HepG2 (cell line): ENCODE measurements around the gene ARID1A. TPM values are rescaled to one million over a fixed set of nuclear protein-coding genes. Genes with fewer than 3 reads are reported as not detected.

Source experiments
- ARHGAP35 ChIP-seq: sonication (generic); formaldehyde crosslinking; IDR thresholded peaks from 2 replicates; pipeline ENCODE4 v1.9.0; 2022; ENCODE audit warnings: mild to moderate bottlenecking, inconsistent platforms, moderate library complexity, missing genetic modification reagents, borderline replicate concordance
- ARID4A ChIP-seq: sonication (generic); formaldehyde crosslinking; IDR thresholded peaks from 2 replicates; pipeline ENCODE4 v1.5.0; 2020; ENCODE audit warnings: mild to moderate bottlenecking, missing genetic modification reagents, borderline replicate concordance
- ERF ChIP-seq: IDR thresholded peaks from 2 replicates; pipeline ENCODE4 v1.6.1; 2018; ENCODE audit warnings: missing biosample characterization, missing genetic modification reagents
- FLYWCH1 ChIP-seq: sonication (generic); formaldehyde crosslinking; IDR thresholded peaks from 2 replicates; pipeline ENCODE4 v1.8.1; 2023; ENCODE audit warnings: mild to moderate bottlenecking, missing genetic modification reagents
- KAT8 ChIP-seq: IDR thresholded peaks from 2 replicates; pipeline ENCODE4 v1.6.1; 2016; ENCODE audit warnings: missing genetic modification reagents, missing compliant biosample characterization
- POLR2G ChIP-seq: fragments of 200-400 bp; formaldehyde crosslinking; IDR thresholded peaks from 2 replicates; pipeline ENCODE4 v1.6.1; 2018; ENCODE audit warnings: mild to moderate bottlenecking, low read depth, low read length, moderate library complexity
- RFXAP ChIP-seq: sonication (generic); formaldehyde crosslinking; IDR thresholded peaks from 2 replicates; pipeline ENCODE4 v1.4.0; 2020; ENCODE audit warnings: missing genetic modification reagents, borderline replicate concordance
- SOX5 ChIP-seq: IDR thresholded peaks from 2 replicates; pipeline ENCODE4 v1.6.1; 2016; ENCODE audit warnings: borderline replicate concordance
- USF2 ChIP-seq, 2 experiments: sonication (generic) in 1 of 2; formaldehyde crosslinking in 1 of 2; IDR thresholded peaks; 2 replicates each; pipeline versions ENCODE4 v1.5.1 to v1.6.1; 2011 to 2020; ENCODE audit warnings: borderline replicate concordance in 1 of 2, low read depth in 1 of 2, low read length in 1 of 2, mild to moderate bottlenecking in 1 of 2, missing genetic modification reagents in 1 of 2, moderate library complexity in 1 of 2
- ZNF138 ChIP-seq: sonication (generic); formaldehyde crosslinking; IDR thresholded peaks from 2 replicates; pipeline ENCODE4 v1.5.0; 2020; ENCODE audit warnings: mild to moderate bottlenecking, low read depth, missing genetic modification reagents
- ZNF180 ChIP-seq: sonication (generic); formaldehyde crosslinking; IDR thresholded peaks from 2 replicates; pipeline ENCODE4 v1.4.0; 2020; ENCODE audit warnings: low read depth, missing genetic modification reagents, borderline replicate concordance
- ZNF264 ChIP-seq: sonication (generic); formaldehyde crosslinking; IDR thresholded peaks from 2 replicates; pipeline ENCODE4 v1.4.0; 2020; ENCODE audit warnings: missing genetic modification reagents
- ZNF646 ChIP-seq: sonication (generic); formaldehyde crosslinking; IDR thresholded peaks from 2 replicates; pipeline ENCODE4 v1.9.0; 2021; ENCODE audit warnings: mild to moderate bottlenecking, missing genetic modification reagents
- polyA plus RNA-seq, 8 experiments: library from polyadenylated mRNA; depleted of rRNA in 3 of 8; stranded (reverse) in 7 of 8; unstranded in 1 of 8; fragments of >200 nt; fragmentation: Illumina TruSeq in 4 of 8; extraction: Trizol in 4 of 8; gene quantifications; 2 replicates each; pipeline versions ENCODE4 v1.2.1 to v1.2.3, GENCODE V29; 2011 to 2016; ENCODE audit warnings: low read depth in 4 of 8, missing spikeins in 1 of 8, mixed read lengths in 1 of 8; ENCODE audit not compliant: insufficient read depth in 1 of 8
- total RNA-seq, 5 experiments: library from RNA; depleted of rRNA; stranded (reverse); fragments of >200 nt; fragmentation: Illumina TruSeq; extraction: Trizol; gene quantifications; 2 replicates each; pipeline ENCODE4 v1.2.3, GENCODE V29; 2016; ENCODE audit warnings: low read depth in 1 of 5

The ARID1A gene
- total and polyA plus RNA-seq, 2 of the 13 experiments (the other 11 are each of a cell fraction or from before 2014, with no cell fraction given): 11.9 to 15.9 TPM

- TF ChIP-seq ARID4A (peak; percentile 53; the same call in 1 of the 2 replicates), FLYWCH1 (CRISPR knock-in tag) (no peak), KAT8 (CRISPR knock-in tag) (no peak), POLR2G (peak; percentile 40; the same call in 1 of the 2 replicates), RFXAP (CRISPR knock-in tag) (0 out of 2 replicates have a peak, but pooled peaks have one; percentile 23), USF2 (IDR thresholded peaks at IDR 0.05; ENCODE audit: low read depth, low read length) (no peak), USF2 (CRISPR knock-in tag; IDR thresholded peaks at IDR 0.05; ENCODE audit: borderline replicate concordance) (no peak), ZNF180 (CRISPR knock-in tag) (no peak), ARHGAP35 (CRISPR knock-in tag) (no peak), ZNF646 (no peak), ZNF264 (no peak), SOX5 (CRISPR knock-in tag) (0 out of 2 replicates have a peak, but pooled peaks have one; percentile 11), ZNF138 (CRISPR knock-in tag) (no peak), ERF (CRISPR knock-in tag) (no peak)
These were observed 130.7 kb downstream of the ARID1A start, which contains the start of gene ZDHHC18 (continued) for GRCh38 chr1:26826261-26827105.
